ENCODE data around the gene DDO. TPM values are rescaled to one million over a fixed set of nuclear protein-coding genes. Genes with fewer than 3 reads are reported as not detected.

The DDO gene
- total RNA-seq, 2 experiments from 2014 or later = not detected

DNA sequence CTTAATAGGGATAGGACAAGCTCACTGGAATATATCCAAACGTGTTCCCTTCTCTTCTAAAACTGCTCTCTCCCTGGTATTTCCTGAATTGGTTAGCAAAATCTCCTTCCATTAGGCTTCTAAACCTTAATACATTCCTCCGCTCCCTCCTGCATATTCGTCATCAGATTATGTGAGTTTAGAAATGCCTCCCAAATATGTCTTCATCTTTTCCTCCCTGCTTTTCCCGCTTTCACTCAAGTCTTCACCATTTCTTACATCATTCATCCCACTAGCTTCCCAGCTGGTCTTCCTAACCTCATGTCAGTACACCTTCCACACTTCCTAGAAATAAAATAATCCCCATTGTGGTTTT is 34.1 kb upstream of the DDO start:
- TF ChIP-seq, protein P1, sequence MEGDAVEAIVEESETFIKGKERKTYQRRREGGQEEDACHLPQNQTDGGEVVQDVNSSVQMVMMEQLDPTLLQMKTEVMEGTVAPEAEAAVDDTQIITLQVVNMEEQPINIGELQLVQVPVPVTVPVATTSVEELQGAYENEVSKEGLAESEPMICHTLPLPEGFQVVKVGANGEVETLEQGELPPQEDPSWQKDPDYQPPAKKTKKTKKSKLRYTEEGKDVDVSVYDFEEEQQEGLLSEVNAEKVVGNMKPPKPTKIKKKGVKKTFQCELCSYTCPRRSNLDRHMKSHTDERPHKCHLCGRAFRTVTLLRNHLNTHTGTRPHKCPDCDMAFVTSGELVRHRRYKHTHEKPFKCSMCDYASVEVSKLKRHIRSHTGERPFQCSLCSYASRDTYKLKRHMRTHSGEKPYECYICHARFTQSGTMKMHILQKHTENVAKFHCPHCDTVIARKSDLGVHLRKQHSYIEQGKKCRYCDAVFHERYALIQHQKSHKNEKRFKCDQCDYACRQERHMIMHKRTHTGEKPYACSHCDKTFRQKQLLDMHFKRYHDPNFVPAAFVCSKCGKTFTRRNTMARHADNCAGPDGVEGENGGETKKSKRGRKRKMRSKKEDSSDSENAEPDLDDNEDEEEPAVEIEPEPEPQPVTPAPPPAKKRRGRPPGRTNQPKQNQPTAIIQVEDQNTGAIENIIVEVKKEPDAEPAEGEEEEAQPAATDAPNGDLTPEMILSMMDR (IDR thresholded peaks at IDR 0.05) = no peak
- intact Hi-C loops (cut with DNase I, micrococcal nuclease) = no loop called here
- Histone ChIP-seq H3K27ac (ENCODE audit: low read depth in 1 of 2, low read length in 2 of 2) (no peak overlapping the region), H3K9me3 (ENCODE audit: control insufficient read depth in 1 of 2, insufficient read depth in 1 of 2, low read length in 2 of 2) (no peaks in the 10 kb centered on the region), H3K36me3 (ENCODE audit: insufficient read depth, low read length) (no peaks in the 10 kb centered on the region), H3K4me3 (ENCODE audit: low read length) (no peak overlapping the region), H3K4me1 (ENCODE audit: insufficient read depth, low read length) (no peaks in the 10 kb centered on the region), H3K27me3 (ENCODE audit: control insufficient read depth in 1 of 2, insufficient read depth in 2 of 2, low read length in 2 of 2) (no peaks in the 10 kb centered on the region)
- ATAC-seq (ENCODE audit: poor library complexity) = no peak
- no peak for DNase-seq
- no peaks in the 10 kb centered on the region for H3K4me1 Mint-ChIP-seq (ENCODE audit: low read depth)
- peaks cover 4% of the 10 kb centered on the region for H3K27me3 Mint-ChIP-seq
- no peaks in the 10 kb centered on the region for H3K9me3 Mint-ChIP-seq
- H3K27ac Mint-ChIP-seq = no peak overlapping the region
- no peak overlapping the region for H3K4me3 Mint-ChIP-seq
- POLR2A ChIA-PET = no interaction called here
- CTCF ChIA-PET = interaction anchor here (0.6 kb wide), 1 partner anchor 31 kb away, joined by 3 read pairs; no protein-coding TSS in a partner anchor
- no peaks in the 10 kb centered on the region for H3K36me3 Mint-ChIP-seq (ENCODE audit: low read depth)

DNA sequence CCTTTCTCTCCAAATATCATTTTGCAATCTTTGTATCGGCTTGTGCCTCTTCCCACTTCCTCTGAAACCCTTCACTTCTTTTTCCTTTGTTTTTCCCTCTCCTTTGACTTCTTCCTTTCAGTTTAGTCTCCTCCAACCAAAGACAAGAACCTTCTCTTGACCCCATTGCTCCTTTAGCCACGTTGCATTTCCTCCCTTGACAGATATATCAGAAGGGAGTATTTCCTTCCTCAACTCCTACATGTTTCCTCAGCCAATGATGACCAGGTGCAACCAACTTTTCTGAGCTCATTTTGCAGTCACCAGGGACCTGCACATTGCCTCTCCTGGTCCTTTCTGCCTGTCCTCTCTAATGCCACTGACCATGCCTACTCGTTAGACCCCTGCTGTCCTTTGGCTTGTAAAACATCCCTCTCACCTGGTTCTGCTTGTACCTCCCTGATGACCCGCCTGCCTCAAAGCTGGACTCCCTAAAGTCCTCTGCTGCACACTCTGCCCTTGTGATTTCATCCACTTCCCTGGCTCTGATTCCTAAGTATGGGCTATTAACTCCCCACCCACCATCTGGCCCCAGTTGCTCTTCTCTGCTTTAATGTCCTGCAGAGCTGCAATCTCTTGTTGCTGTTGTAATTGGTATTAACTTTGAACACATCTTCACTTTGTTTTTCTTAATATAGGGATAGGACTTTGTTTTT is 33.6 kb upstream of the DDO start:
- ChIA-PET POLR2A (no interaction called here), CTCF (interaction anchor here (0.6 kb wide), 1 partner anchor 31 kb away, joined by 3 read pairs; no protein-coding TSS in a partner anchor)
- TF ChIP-seq, protein P1 (IDR thresholded peaks at IDR 0.05) = no peak
- Mint-ChIP-seq H3K27ac (no peak overlapping the region), H3K9me3 (no peaks in the 10 kb centered on the region), H3K4me1 (ENCODE audit: low read depth) (no peaks in the 10 kb centered on the region), H3K27me3 (peaks cover 4% of the 10 kb centered on the region), H3K36me3 (ENCODE audit: low read depth) (no peaks in the 10 kb centered on the region), H3K4me3 (no peak overlapping the region)
- Histone ChIP-seq H3K4me3 (ENCODE audit: low read length) (no peak overlapping the region), H3K4me1 (ENCODE audit: insufficient read depth, low read length) (no peaks in the 10 kb centered on the region), H3K27ac (ENCODE audit: low read depth in 1 of 2, low read length in 2 of 2) (no peak overlapping the region), H3K9me3 (ENCODE audit: control insufficient read depth in 1 of 2, insufficient read depth in 1 of 2, low read length in 2 of 2) (no peaks in the 10 kb centered on the region), H3K27me3 (ENCODE audit: control insufficient read depth in 1 of 2, insufficient read depth in 2 of 2, low read length in 2 of 2) (no peaks in the 10 kb centered on the region), H3K36me3 (ENCODE audit: insufficient read depth, low read length) (no peaks in the 10 kb centered on the region)
- intact Hi-C loops (cut with DNase I, micrococcal nuclease) = no loop called here
- no peak for ATAC-seq (ENCODE audit: poor library complexity)
- DNase-seq = no peak

DNA sequence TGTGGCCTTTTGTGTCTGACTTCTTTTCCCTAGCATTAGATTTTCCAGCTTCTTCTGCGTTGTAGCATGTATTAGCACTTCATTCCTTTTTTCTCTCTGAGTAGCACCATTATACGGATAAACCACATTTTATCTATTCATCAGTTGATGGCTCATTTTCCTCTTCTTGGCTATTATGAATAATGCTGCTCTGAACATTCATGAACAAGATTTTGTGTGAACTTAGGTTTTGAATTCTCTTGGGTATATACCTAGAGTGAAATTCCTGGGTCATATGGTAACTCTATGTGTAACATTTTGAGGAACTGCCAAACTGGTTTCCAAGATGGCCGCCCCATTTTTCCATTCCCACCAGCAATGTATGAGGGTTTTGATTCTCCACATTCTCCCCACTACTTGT is 32.4 kb upstream of the DDO start:
- Mint-ChIP-seq H3K27ac (no peak overlapping the region), H3K9me3 (no peaks in the 10 kb centered on the region), H3K4me1 (ENCODE audit: low read depth) (no peaks in the 10 kb centered on the region), H3K4me3 (no peak overlapping the region), H3K27me3 (peaks cover 4% of the 10 kb centered on the region), H3K36me3 (ENCODE audit: low read depth) (no peaks in the 10 kb centered on the region)
- Histone ChIP-seq H3K4me3 (ENCODE audit: low read length) (no peak overlapping the region), H3K27ac (ENCODE audit: low read depth in 1 of 2, low read length in 2 of 2) (no peak overlapping the region), H3K9me3 (ENCODE audit: control insufficient read depth in 1 of 2, insufficient read depth in 1 of 2, low read length in 2 of 2) (no peaks in the 10 kb centered on the region), H3K27me3 (ENCODE audit: control insufficient read depth in 1 of 2, insufficient read depth in 2 of 2, low read length in 2 of 2) (no peaks in the 10 kb centered on the region), H3K36me3 (ENCODE audit: insufficient read depth, low read length) (no peaks in the 10 kb centered on the region), H3K4me1 (ENCODE audit: insufficient read depth, low read length) (no peaks in the 10 kb centered on the region)
- intact Hi-C loops (cut with DNase I, micrococcal nuclease) = no loop called here
- TF ChIP-seq, protein P1 (IDR thresholded peaks at IDR 0.05) = no peak
- CTCF ChIA-PET = no interaction called here
- no peak for DNase-seq
- ATAC-seq (ENCODE audit: poor library complexity) = no peak
- POLR2A ChIA-PET = interaction anchor here (0.7 kb wide), 1 partner anchor 10 kb away, joined by 3 read pairs; no protein-coding TSS in a partner anchor

Data from CD4-positive, alpha-beta T cell (primary cell).